Gastrocnemius medialis (tissue), 4 donors: ENCODE data around the gene ADARB2.

Experiments used
- CTCF ChIP-seq, 5 experiments: fragments of 450-650 bp in 3 of 5; fragments of 200-600 bp in 2 of 5; sonication (generic) in 2 of 5; IDR thresholded peaks in 4 of 5; conservative IDR thresholded peaks in 1 of 5; 1 replicate in 4 of 5; 2 replicates in 1 of 5; pipeline ENCODE4 v1.5.1; 2016 to 2019; ENCODE audit warnings: antibody characterized with exemption in 5 of 5, mild to moderate bottlenecking in 3 of 5, moderate library complexity in 3 of 5
- POLR2A ChIP-seq, 2 donors: fragments of 450-650 bp; IDR thresholded peaks; one replicate each; pipeline ENCODE4 v1.6.1; 2017; ENCODE audit warnings: antibody characterized with exemption in 2 of 2, mild to moderate bottlenecking in 2 of 2, moderate library complexity in 2 of 2

- TF ChIP-seq CTCF (IDR thresholded peaks at IDR 0.05 in 4 of 5, conservative IDR thresholded peaks at IDR 0.05 in 1 of 5) (no peak), POLR2A (IDR thresholded peaks at IDR 0.05) (no peak)
Measured at GRCh38 chr10:1230138-1230537, 507.2 kb downstream of the ADARB2 start.
